DMS153 (cell line): ENCODE measurements around the gene ALG2.

Source experiments
- DNase-seq: peaks from one replicate; lab custom pipeline; 2025; lab: John Stamatoyannopoulos, UW

The ALG2 gene

DNA sequence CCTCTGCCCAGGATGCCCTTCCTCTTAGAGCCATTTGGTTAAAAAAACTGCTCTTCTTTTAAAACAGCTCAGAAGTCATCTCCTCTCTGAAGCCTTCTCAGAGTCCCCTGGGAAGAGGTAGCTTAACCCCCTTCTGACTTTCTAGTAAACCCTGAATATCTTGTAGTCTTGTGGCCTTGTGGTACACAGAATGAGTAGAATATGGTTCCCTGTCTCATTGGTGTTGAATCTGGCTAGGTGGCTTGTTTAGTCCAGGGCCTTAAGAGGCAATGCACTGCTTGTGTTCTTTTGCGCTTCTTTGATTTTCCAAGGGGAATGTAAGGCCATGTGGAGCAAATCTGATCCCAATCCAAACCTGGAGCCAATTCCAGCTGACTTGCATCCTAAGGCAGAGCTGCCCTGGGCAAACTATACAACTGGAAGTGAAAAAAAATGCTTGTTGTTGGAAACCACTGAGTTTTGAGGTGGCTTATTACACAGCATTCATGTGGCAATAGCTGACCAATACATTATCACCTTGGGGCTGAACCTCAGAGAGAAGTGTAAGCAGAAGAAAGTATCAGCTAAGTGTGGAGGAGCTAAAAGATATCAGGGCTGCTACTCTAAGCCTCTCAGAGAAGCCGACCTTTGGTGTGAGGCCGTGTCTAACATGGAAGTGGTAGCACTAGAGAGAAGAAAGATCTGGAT is 31.0 kb downstream of the ALG2 start:
- no peak for DNase-seq

DNA sequence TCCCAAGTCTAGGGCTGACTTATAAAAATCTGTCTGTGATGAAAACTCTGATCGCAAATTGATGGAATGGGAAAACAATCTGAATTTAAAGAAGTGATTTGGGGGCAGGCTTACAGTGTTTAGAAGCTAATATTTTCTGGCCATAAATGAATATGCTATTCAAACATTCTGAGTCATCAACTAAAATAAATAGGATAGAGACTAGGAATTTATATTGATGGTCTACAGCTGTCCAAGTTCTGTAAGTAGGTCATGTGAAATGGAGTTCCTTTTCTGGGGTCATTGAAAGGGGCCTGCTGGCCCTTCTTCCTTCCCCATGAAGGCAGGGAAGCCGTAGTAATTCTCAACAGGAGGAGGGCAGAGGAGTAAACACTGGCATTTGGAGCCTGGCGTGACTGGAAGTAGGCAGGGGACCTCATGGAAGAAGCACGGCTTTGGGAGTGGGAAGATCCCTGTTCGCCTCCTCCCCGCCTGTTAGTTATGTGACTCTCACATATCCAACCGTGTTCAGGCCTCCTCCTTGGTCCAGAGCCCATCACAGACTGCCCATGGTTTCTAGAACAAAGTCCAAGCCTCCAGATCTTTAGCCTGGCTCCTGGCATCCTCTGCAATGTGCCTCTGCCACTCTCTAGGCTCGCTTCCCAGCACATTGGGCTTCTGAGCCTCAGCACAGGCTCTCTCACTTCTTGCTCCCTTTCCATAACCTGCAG is 31.7 kb downstream of the ALG2 start:
- no peak for DNase-seq

GRCh38 chr9:99189186-99189585 is 32.6 kb downstream of the ALG2 start:
- no peak for DNase-seq

- no peak for DNase-seq
Observed at GRCh38 chr9:99187311-99187710, 34.4 kb downstream of the ALG2 start.

DNA sequence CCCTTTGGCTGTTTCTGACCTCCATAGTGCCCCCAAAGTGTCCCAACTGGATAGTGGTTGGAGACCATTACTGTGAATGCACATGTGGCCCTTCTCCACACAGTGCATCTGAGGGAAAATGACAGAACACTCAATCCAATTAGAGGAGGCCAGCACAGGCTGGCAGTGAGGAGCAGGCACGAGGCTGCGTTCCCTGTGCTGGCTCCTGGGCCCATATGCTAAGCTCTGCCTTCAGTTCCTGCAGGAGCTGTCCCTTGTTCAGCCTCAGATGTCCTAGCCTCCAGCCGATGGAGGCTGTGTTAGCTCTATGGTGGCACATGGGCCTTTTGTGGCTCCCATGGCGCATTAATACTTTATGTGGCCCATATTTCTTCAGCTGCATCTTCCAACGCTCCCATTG is 35.8 kb downstream of the ALG2 start:
- DNase-seq: no peak

DNA sequence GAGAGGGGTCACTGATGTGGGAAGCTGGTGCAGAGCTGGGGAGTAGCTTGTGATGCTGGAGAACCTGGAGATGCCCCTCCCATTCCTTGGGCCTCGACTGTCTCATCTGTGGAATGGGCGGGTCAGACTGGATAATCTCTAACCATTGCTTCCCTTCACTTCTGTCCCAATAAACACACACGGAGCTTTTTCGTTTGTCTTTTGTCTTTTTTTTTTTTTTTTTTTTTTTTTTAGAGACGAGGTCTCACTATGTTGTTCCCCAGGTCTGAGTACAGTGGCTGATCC is 36.5 kb downstream of the ALG2 start:
- DNase-seq: no peak

- DNase-seq: peak; percentile 81
Observed at GRCh38 chr9:99184475-99185347, 37.0 kb downstream of the ALG2 start.

- no peak for DNase-seq
Observed at GRCh38 chr9:99184110-99184474, 37.6 kb downstream of the ALG2 start.

- DNase-seq: no peak
Observed at GRCh38 chr9:99183616-99184015, 38.1 kb downstream of the ALG2 start.

GRCh38 chr9:99182356-99182755 is 39.4 kb downstream of the ALG2 start:
- DNase-seq: no peak

- DNase-seq: no peak
Observed at GRCh38 chr9:99181621-99182020, 40.1 kb downstream of the ALG2 start.

GRCh38 chr9:99181206-99181605 is 40.5 kb downstream of the ALG2 start:
- DNase-seq: no peak

DNA sequence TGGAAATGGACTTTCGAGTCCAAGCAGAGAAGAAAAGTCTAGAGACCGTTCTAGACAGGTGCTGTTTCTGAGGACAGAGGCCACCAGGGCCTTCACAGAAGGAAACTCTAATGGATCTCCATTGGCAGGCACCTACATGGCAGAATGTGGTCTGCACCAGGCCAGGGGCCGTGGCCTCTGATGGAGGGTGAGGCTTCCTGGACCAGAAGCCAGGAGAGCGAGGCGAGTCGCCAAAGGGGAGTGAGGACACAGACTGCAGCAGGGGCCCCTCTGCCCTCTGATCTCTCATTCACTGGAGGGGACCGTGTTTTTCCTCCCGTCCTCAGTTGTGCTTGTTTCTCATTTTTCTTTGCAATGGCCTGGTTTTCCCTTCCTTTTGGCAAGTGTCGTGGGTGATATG is 41.1 kb downstream of the ALG2 start:
- no peak for DNase-seq

DNA sequence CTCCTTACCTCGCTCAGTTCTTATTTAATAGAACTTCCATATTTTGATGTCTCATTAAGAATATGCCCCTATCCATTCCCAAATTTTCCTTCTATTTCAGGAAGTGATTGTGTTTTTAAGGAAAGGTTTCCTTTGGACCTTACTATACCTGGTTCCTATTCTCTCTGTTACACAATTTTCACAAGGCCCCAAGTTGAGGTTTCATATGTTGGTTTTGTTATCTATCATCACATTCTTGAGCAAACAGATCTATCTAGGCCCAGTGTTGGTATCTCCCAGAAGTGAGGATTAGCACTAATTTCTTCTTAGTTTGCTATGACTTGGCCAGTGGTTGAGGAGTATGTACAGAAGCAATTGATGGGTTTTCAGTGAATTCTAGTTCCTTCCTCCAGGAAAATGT is 41.5 kb downstream of the ALG2 start:
- no peak for DNase-seq

DNA sequence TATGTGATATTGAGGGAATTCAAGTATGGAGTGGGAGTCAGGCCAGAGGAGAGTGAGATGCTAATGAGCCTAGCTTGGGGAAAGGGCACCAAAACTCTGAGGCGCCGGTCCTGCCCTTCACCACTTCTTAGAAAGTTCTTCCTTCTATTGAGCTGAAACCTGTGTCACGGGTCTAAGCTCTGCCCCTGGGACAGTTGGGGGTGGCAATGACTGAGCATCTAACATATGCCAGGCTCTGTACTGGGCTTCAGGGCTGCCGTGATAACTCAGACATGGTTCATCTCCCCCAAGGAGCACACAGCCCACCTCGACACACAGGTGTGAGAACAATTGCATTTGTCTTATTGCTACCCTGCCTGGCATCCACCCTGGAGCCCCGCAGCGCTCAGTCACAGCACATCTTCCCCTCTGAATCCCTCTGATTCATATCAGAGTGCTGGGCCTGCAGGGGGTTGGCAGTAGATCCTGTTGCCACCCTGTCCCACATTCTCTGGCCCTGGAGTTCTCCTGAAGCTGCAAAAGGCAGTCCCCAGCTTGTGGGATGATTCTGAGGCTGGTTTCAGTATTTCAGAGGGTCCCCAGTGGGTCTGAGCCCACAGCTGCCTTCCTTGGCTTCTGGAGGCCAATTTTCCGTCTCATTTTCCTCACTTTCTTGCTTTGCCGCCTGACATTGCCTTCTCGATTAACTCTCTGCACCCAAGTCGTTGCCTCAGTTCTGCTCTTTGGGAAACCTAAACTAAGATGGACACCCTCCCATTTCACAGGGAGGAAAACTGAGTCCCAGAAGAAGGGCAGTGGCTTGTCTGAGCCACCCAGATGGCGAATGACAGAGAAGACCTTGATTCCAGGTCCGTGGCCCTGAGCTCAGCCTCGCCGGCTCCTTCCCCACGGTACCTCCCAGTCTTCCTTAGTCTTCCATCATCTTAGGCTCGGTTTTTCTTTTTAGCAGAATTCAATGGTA is 42.5 kb downstream of the ALG2 start:
- DNase-seq: no peak

DNA sequence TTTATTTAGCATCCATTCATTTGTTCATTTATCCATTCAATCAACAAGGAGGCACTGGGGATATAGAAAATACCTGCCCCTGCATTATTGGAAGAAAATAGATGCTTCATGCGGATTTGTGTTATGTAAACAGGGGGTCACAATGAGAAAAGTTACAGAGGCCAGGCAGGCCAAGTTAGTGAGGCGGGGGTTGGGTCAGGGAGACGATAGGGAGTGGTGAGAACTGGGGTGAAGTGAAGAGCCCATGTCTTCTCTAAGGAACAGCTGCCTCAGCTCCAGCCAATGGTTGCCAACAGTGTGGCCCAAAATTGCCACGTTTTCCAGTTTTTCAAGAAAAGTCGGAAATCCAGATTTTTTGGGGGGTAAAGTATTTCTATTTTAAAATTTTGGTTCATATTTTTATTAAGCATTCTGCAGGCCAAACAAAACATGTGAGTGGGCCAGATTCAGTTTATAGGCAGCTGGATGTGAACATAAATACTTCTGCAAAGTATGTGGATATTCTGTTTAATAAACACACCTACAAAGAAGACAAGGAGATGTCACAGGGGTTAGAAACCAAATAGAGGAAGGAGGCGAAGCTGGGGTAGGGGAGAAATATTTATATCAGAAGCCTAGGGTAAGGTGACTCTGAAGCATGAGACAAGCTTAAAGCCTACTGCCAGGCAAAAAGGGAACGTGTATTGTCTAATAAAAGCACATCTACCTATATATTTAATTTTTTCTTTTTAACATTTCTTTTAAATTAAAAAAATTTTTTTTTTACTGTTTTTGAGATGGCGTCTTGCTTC is 44.0 kb downstream of the ALG2 start:
- DNase-seq: no peak

GRCh38 chr9:99176527-99177013 is 45.2 kb downstream of the ALG2 start:
- no peak for DNase-seq

DNA sequence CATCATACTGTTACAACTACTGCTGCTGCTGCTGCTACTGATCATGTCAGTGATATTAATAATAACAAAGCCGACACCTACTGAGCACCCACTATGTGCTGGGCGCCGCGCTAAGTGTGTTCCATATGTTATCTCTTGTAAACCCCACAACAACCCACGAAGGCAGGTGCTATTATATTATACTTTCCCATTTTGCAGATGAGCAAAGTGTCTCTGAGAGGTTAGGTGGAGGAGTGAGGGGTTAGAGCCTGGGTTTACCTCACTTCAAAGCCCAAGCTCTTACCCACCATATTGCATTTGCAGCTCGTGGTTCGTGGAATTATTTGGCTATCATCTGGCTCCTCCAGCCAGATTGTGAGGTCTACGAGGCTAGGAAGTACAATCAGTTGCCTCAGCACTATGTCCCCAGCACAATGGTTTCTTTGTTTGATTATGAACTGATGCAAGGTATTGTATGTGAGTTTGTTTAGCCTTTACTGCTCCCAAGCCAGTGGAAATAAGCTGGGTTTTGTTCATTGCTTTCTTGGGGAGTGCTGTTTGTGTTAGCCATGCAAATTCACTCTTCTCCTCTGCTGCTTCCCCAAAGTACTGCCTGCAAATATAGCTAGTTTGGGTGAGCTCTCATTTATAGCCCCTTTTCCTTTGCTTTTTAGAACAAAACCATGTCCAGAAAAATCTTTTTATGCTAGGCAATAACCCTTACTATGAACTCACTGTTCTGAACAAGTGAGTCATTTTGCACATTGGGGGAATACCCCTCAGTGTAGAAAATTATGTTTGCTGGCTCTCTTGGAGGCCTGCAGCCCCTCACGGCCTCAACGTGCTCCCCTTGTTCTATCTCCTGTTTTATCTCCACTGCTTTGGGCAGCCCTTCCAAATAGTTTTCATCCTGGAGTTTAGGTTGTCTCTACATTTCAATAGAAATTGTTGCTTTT is 47.9 kb downstream of the ALG2 start:
- peak; percentile 14 for DNase-seq

GRCh38 chr9:99172124-99173091 is 49.3 kb downstream of the ALG2 start:
- peak; percentile 33 for DNase-seq
